ENCODE results near the gene DHX8.

Gene DHX8

GRCh38 chr17:43521389-43521788, 37.6 kb downstream of the DHX8 start:
- no peak for DNase-seq (ENCODE audit: low read depth in 4 of 4, low spot score in 1 of 4)

GRCh38 chr17:43524945-43525575, 41.3 kb downstream of the DHX8 start:
- DNase-seq (ENCODE audit: low read depth in 4 of 4, low spot score in 1 of 4), result no peak

DNA sequence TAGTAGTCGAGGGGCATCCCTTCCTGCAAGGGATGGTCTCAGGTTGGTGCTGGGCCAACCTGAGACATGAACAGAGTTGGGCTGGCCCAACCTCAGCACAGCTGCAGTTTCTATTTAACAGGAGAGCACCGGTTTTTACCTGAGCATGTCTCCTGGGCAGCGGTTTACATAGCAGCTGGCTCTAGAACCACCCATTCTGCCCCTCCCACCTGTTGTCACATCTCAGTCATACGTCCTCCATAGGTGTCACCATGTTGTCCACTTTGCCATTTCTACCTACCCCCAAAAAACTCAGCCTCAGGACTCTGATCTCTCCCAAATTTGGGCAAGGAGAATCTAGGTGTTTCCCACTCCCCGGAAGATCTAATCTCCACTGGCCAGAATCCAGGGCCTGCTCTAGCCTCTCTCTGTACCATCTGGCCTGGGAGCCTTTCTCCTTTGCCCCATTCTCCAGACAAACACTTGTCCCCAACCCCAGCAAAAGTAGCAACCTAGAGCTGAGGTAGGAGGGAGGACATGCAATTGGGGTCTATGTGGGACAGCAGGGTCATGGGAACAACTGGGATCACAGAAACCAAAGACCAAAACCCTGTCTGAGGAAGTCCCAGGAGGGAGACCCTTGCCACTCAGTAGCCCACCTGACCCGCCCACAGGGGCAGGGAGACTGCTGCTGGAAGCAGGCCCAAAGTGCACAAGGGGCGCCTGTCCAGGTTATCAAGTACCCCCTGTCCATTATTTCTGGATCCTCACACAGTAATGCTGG, 43.3 kb downstream of the DHX8 start:
- no peak for DNase-seq (ENCODE audit: low read depth in 4 of 4, low spot score in 1 of 4)

GRCh38 chr17:43528319-43528987, 44.7 kb downstream of the DHX8 start:
- DNase-seq (ENCODE audit: low read depth in 4 of 4, low spot score in 1 of 4), result no peak

- no peak for DNase-seq (ENCODE audit: low read depth in 4 of 4, low spot score in 1 of 4)
Measured at GRCh38 chr17:43528988-43529814, 45.4 kb downstream of the DHX8 start.

- no peak for DNase-seq (ENCODE audit: low read depth in 4 of 4, low spot score in 1 of 4)
Measured at GRCh38 chr17:43529947-43530287, 46.1 kb downstream of the DHX8 start.

DNA sequence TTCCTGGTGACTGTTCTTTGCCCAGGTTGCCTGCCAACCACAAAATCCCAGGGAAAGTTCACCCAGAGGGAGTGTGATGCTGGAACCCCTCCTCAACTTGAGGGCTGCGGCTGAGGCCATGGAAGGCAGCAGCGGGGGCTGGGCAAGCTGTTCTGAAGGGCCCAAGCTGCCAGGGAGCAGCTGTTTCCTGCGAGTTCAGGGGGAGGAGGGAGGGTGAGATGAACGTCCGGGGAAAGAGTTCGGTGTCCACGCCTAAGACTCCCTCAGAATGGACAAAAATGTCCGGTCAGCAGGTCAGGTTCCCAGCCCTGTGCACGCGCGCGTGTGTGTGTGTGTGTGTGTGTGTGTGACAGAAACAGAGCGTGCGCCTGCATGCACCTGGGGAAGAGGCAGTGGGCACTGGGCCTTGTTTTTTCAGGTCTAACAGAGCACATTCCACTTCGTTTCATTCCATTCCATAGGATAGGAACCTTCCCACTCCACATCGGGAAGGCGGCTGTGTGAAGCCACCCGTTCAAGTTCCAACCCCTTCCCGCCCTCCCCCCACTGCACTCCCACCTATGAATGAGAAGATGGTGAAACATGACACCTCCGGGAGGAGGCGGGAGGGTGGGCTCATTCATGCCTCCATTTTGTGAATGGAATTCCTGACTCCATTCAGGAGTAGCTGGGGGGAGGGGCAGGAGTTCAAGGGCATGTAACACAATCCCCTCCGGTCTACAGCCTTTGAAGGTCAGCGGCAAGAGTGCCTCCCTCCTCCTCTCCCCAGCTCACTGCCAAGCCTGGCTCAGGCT, 46.7 kb downstream of the DHX8 start:
- no peak for DNase-seq (ENCODE audit: low read depth in 4 of 4, low spot score in 1 of 4)

- DNase-seq (ENCODE audit: low read depth in 4 of 4, low spot score in 1 of 4), result no peak
Measured at GRCh38 chr17:43531082-43531378, 47.3 kb downstream of the DHX8 start.

DNA sequence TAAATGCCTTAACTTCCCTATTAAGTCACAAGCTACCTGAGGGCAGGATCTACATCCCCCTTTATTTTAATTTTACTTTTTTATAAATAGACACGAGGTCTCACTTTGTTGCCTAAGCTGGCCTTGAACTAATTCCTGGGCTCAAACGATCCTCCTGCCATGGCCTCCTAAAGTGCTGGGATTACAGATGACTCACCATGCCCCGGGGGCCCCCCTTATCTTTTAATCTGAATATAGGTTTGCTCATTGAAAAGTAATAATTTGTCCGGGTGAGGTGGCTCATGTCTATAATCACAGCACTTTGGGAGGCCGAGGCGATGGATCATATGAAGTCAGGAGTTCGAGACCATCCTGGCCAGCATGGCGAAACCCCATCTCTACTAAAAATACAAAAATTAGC, 48.2 kb downstream of the DHX8 start:
- no peak for DNase-seq (ENCODE audit: low read depth in 4 of 4, low spot score in 1 of 4)

- DNase-seq (ENCODE audit: low read depth in 4 of 4, low spot score in 1 of 4), result no peak
Measured at GRCh38 chr17:43532581-43532980, 48.8 kb downstream of the DHX8 start.

DNA sequence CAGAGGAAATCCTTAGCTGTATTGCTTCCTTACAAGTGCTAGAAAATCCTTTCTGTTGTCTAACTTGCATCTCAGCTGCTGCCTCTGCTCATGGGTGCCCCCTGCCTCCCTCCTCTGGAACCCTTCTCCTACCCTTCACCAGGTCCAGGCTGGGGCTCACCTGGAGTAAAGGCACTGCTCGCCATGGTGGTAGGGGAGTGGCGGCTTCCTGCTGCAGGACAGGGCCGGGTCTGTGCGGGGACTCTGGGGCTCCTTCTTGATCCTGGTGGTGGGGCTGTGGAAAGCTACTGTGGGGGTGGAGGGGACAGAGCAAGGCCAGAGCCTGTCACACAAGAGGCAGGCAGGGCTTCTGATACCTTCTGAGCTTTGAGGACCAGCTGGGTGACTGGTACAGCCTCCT, 49.9 kb downstream of the DHX8 start:
- DNase-seq (ENCODE audit: low read depth in 4 of 4, low spot score in 1 of 4), result no peak

- DNase-seq (ENCODE audit: low read depth in 4 of 4, low spot score in 1 of 4), result no peak
Measured at GRCh38 chr17:43534909-43535308, 51.1 kb downstream of the DHX8 start.

- no peak for DNase-seq (ENCODE audit: low read depth in 4 of 4, low spot score in 1 of 4)
Measured at GRCh38 chr17:43536236-43536992, 52.6 kb downstream of the DHX8 start.

DNA sequence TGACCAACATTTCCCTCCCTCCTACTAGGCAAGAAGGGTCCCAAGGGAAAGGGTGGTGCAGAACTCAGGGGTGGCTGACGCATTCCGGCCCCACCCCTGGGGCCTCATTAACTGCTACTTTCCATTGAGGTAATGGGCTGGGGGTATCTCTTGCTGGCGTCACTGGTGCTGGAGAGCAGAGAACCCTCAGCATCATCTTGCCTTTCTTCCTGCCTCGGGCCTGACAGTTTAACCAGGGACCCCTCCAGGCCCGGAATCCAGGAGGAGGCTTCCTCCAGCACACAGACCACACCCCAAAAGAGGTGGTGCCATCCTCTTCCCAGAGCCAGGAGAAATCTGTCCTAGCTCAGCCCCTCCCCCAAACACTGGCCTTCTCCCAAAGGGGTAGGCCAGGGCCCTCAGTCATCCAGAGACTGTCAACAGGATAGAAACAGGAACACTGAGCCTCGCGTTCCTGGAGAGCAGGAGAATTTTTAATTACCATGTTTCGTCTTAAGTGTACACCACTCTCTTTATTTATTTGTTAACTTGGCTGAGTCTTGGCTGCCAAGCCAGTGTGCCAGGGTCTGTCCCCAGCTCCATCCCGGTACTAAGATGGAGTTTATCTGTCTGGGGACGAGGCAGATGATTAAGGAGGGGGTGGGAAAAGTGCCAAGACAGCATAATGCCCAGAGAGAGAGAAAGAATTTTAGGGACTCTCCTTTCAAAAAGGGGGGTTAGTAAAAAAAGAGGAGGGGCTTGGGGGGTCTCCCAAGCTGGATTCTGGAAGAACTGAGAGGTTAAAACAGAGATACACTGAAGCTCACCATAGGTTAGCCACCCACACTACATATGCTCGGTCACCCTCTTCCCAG, 57.3 kb downstream of the DHX8 start:
- no peak for DNase-seq (ENCODE audit: low read depth in 4 of 4, low spot score in 1 of 4)

DNA sequence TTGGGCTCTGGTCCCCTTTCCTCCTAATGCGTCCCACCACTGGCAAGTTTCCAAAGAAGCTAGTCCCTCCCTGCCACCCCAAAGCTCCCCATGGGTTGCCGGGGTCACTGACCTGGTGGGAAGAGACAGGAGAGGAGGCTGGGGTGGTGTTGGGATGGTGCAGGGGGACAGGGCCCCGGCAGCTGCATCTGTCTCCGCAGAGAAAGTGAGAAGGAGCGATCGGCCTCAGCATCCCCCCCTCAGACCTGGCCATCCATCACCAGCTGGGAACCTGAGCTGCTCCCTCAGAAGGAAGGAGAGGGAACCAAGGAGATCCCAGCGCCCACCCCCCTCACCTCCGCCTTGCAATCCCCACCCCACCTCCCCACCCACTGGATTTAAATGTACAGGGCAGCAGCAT, 59.1 kb downstream of the DHX8 start:
- DNase-seq (ENCODE audit: low read depth in 4 of 4, low spot score in 1 of 4), result no peak

GRCh38 chr17:43543300-43543699, 59.5 kb downstream of the DHX8 start:
- DNase-seq (ENCODE audit: low read depth in 4 of 4, low spot score in 1 of 4), result no peak

DNA sequence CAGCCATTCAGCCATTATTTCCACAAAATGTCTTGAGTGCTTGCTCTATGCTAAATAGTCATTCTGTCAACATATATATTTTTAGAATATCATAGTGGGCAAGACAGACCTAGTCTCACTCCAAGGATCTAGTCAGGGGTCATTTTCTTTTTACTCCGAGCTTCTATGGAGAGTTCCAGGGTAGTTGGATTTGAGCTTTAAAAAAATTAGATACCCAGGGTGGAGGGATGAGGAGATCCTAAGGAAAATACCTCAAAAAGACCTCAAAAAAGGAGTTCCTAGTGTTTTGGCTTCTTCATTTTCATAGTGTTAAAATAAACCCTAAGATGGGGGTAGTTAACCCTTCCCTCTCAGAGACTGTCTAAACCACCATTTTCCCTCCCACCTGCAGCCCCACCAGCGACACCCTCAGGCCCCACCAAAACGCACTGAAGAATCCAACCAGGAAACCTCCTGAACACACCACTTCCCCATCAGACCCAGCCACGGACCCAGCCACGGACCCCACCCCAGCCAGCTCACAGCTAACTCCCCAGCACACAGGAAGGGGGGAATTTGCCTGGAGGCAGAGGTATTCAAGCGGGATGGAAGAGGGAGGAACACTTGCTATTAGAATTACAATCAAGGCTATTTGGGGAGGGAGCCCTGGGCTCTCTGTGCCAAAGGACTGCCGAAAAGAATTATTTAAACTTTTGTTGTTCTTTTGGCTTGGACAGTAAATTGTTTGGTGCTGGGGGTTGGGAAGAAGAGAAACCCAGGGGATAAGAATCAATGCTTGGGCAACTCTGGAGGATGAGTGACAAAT, 60.2 kb downstream of the DHX8 start:
- DNase-seq (ENCODE audit: low read depth in 4 of 4, low spot score in 1 of 4), result no peak

DNA sequence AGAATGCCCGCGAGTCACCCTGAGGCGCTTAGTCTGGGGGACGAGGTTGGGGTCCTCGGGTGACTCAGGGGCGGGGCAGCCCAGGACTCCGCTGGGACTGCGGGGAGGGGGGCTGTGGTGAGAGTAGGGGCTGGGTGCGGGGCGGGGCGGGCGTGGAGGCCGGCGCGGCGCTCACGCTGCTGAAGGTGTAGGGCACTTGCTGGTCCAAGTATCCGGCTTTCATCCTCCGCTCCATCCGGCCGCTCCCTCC, 61.5 kb downstream of the DHX8 start:
- no peak for DNase-seq (ENCODE audit: low read depth in 4 of 4, low spot score in 1 of 4)

All from stimulated activated CD4-positive, alpha-beta T cell treated with anti-CD3 and anti-CD28 coated beads, Interleukin-1b, Interleukin-23, amount 100 ng/mL, for 24 hours (primary cell).